BLaER1 treated with 17β-estradiol and CSF1 and Interleukin-3, amounts not matched to agents 10 nM and 100 nM (cell line): ENCODE results near the gene SMG1.
"Not testable (repeated sequence)": the region's sequence is repeated elsewhere in the genome, so short reads cannot be mapped to it uniquely, and the experiment has no call there.

ENCODE experiments used
- H3K27ac ChIP-seq, 11 experiments: shearing (Covaris generic); formaldehyde crosslinking; 2 replicates each; pipeline ENCODE4 v1.8.1; 2022
- H3K27me3 ChIP-seq, 11 experiments: shearing (Covaris generic); formaldehyde crosslinking; 2 replicates each; pipeline ENCODE4 v1.8.1; 2022
- H3K36me3 ChIP-seq, 11 experiments: shearing (Covaris generic); formaldehyde crosslinking; 2 replicates each; pipeline ENCODE4 v1.8.1; 2022
- H3K4me1 ChIP-seq, 10 experiments: shearing (Covaris generic); formaldehyde crosslinking; 2 replicates each; pipeline ENCODE4 v1.8.1; 2022
- H3K4me2 ChIP-seq, 11 experiments: shearing (Covaris generic); formaldehyde crosslinking; 2 replicates each; pipeline ENCODE4 v1.8.1; 2022
- H3K4me3 ChIP-seq, 10 experiments: shearing (Covaris generic); formaldehyde crosslinking; 2 replicates each; pipeline ENCODE4 v1.8.1; 2022
- H3K9ac ChIP-seq, 11 experiments: shearing (Covaris generic); formaldehyde crosslinking; 2 replicates each; pipeline ENCODE4 v1.8.1; 2022
- H3K9me3 ChIP-seq, 11 experiments: shearing (Covaris generic); formaldehyde crosslinking; replicated peaks in 1 of 11; 2 replicates each; pipeline ENCODE4 v1.8.1; 2022
- H4K20me1 ChIP-seq, 11 experiments: shearing (Covaris generic); formaldehyde crosslinking; 2 replicates each; pipeline ENCODE4 v1.8.1; 2022
- Cebpa-rat ChIP-seq, 11 experiments: shearing (Covaris generic); IDR thresholded peaks; 2 replicates each; pipeline ENCODE4 v1.8.1; 2022

The SMG1 gene

GRCh38 chr16:18925986-18926865, at the start of gene SMG1:
TSS of gene SMG1 (minus strand) at chr16:18926408. CDS start at chr16:18926041, 367 bp downstream.
- not testable (repeated sequence) for H3K9me3 ChIP-seq, H3K27me3 ChIP-seq
- H4K20me1 ChIP-seq, result peaks cover 31 to 47% (median 42%) of the 10 kb centered on the region in 11 experiments; a peak in 20 of 22 replicates
- peak within 1 kb of the TSS; percentile 92 to 96 (median 93) for H3K9ac ChIP-seq
- H3K4me2 ChIP-seq, result peak within 1 kb of the TSS; percentile 80 to 96 (median 90)
- peaks cover 18 to 34% (median 23%) of the 10 kb centered on the region in 10 experiments for H3K4me1 ChIP-seq
- H3K27ac ChIP-seq, result peak within 1 kb of the TSS; percentile 86 to 96 (median 94)
- H3K36me3 ChIP-seq, result peaks cover 0 to 16% (median 8%) of the 10 kb centered on the region in 11 experiments; a peak in 13 of 22 replicates
- H3K4me3 ChIP-seq, result peak within 1 kb of the TSS; percentile 74 to 87 (median 80)

- Histone ChIP-seq H3K9ac (no peak overlapping the region), H4K20me1 (no peaks in the 10 kb centered on the region), H3K36me3 (no peaks in the 10 kb centered on the region), H3K4me2 (no peak overlapping the region), H3K27ac (no peak overlapping the region), H3K27me3 (no peaks in the 10 kb centered on the region), H3K4me1 (no peaks in the 10 kb centered on the region), H3K4me3 (no peak overlapping the region), H3K9me3 (no peaks in the 10 kb centered on the region)
- TF ChIP-seq Cebpa-rat (IDR thresholded peaks at IDR 0.05), result no peak
Measured at GRCh38 chr16:18975109-18975508, 48.9 kb upstream of the SMG1 start.

GRCh38 chr16:18969855-18970240, 43.6 kb upstream of the SMG1 start:
- Histone ChIP-seq H3K9me3 (no peaks in the 10 kb centered on the region), H3K9ac (no peak overlapping the region), H3K36me3 (no peaks in the 10 kb centered on the region), H3K27ac (no peak overlapping the region), H3K4me2 (no peak overlapping the region), H3K4me1 (peaks cover 0 to 7% (median 4%) of the 10 kb centered on the region in 10 experiments; a peak in 8 of 20 replicates), H4K20me1 (no peaks in the 10 kb centered on the region), H3K27me3 (no peaks in the 10 kb centered on the region), H3K4me3 (no peak overlapping the region)
- no peak for TF ChIP-seq Cebpa-rat (IDR thresholded peaks at IDR 0.05)

- Histone ChIP-seq H3K4me1 (peaks cover 0 to 7% (median 4%) of the 10 kb centered on the region in 10 experiments; a peak in 8 of 20 replicates), H3K36me3 (no peaks in the 10 kb centered on the region), H3K4me2 (peak overlapping the region; percentile 45 to 76 (median 65)), H3K9ac (peak overlapping the region in 5 of 11 experiments; percentile 11 to 58 (median 41); a peak in 5 of 22 replicates), H3K9me3 (no peaks in the 10 kb centered on the region), H3K27me3 (no peaks in the 10 kb centered on the region), H4K20me1 (no peaks in the 10 kb centered on the region), H3K4me3 (peak overlapping the region; percentile 23 to 55 (median 36); a peak in 12 of 20 replicates), H3K27ac (no peak overlapping the region)
- no peak for TF ChIP-seq Cebpa-rat (IDR thresholded peaks at IDR 0.05)
Measured at GRCh38 chr16:18969050-18969854, 43.0 kb upstream of the SMG1 start.

GRCh38 chr16:18966791-18967190, 40.6 kb upstream of the SMG1 start:
- TF ChIP-seq Cebpa-rat (IDR thresholded peaks at IDR 0.05), result no peak
- Histone ChIP-seq H3K9me3 (no peaks in the 10 kb centered on the region), H3K4me1 (peaks cover 0 to 7% (median 4%) of the 10 kb centered on the region in 10 experiments; a peak in 8 of 20 replicates), H3K27me3 (no peaks in the 10 kb centered on the region), H4K20me1 (no peaks in the 10 kb centered on the region), H3K4me3 (no peak overlapping the region), H3K27ac (no peak overlapping the region), H3K4me2 (no peak overlapping the region), H3K9ac (no peak overlapping the region), H3K36me3 (no peaks in the 10 kb centered on the region)

GRCh38 chr16:18965555-18965954, 39.3 kb upstream of the SMG1 start:
- no peaks in the 10 kb centered on the region for H3K9me3 ChIP-seq
- TF ChIP-seq Cebpa-rat (IDR thresholded peaks at IDR 0.05), result no peak
- H3K9ac ChIP-seq, result no peak overlapping the region
- no peak overlapping the region for H3K4me2 ChIP-seq
- no peaks in the 10 kb centered on the region for H4K20me1 ChIP-seq
- no peaks in the 10 kb centered on the region for H3K27me3 ChIP-seq
- H3K4me3 ChIP-seq, result no peak overlapping the region
- H3K36me3 ChIP-seq, result no peaks in the 10 kb centered on the region
- H3K27ac ChIP-seq, result no peak overlapping the region
- H3K4me1 ChIP-seq, result peaks cover 0 to 7% (median 4%) of the 10 kb centered on the region in 10 experiments; a peak in 9 of 20 replicates

- Histone ChIP-seq H3K27me3 (no peaks in the 10 kb centered on the region), H3K4me2 (peak overlapping the region in 9 of 11 experiments; percentile 2 to 44 (median 24); a peak in 11 of 22 replicates), H4K20me1 (no peaks in the 10 kb centered on the region), H3K9me3 (no peaks in the 10 kb centered on the region), H3K4me3 (no peak overlapping the region), H3K36me3 (no peaks in the 10 kb centered on the region), H3K27ac (peak overlapping the region in 1 of 11 experiments; percentile 5; a peak in 1 of 22 replicates), H3K4me1 (peaks cover 8 to 16% (median 13%) of the 10 kb centered on the region in 10 experiments; a peak in 19 of 20 replicates), H3K9ac (0 out of 22 replicates have a peak overlapping the region, but pooled peaks of 1 of the 11 experiments have one; percentile 4)
- no peak for TF ChIP-seq Cebpa-rat (IDR thresholded peaks at IDR 0.05)
Measured at GRCh38 chr16:18959031-18959505, 32.9 kb upstream of the SMG1 start.

GRCh38 chr16:18958621-18959029, 32.4 kb upstream of the SMG1 start:
- H3K27ac ChIP-seq, result no peak overlapping the region
- peaks cover 8 to 16% (median 13%) of the 10 kb centered on the region in 10 experiments; a peak in 19 of 20 replicates for H3K4me1 ChIP-seq
- TF ChIP-seq Cebpa-rat (IDR thresholded peaks at IDR 0.05), result no peak
- no peaks in the 10 kb centered on the region for H3K36me3 ChIP-seq
- no peak overlapping the region for H3K4me3 ChIP-seq
- no peak overlapping the region for H3K4me2 ChIP-seq
- H4K20me1 ChIP-seq, result no peaks in the 10 kb centered on the region
- H3K27me3 ChIP-seq, result no peaks in the 10 kb centered on the region
- H3K9me3 ChIP-seq, result no peaks in the 10 kb centered on the region
- H3K9ac ChIP-seq, result no peak overlapping the region

- not testable (repeated sequence) for H3K9ac ChIP-seq, H3K36me3 ChIP-seq, H3K9me3 ChIP-seq, H3K27ac ChIP-seq, H3K27me3 ChIP-seq, H4K20me1 ChIP-seq
- Histone ChIP-seq H3K4me2 (peak overlapping the region in 6 of 11 experiments; percentile 13 to 51 (median 38); a peak in 9 of 22 replicates), H3K4me1 (peaks cover 8 to 16% (median 13%) of the 10 kb centered on the region in 10 experiments; a peak in 19 of 20 replicates), H3K4me3 (peak overlapping the region in 5 of 10 experiments; percentile 34 to 55 (median 45); a peak in 7 of 20 replicates)
Measured at GRCh38 chr16:18956658-18957241, 30.5 kb upstream of the SMG1 start.

GRCh38 chr16:18955874-18956580, 29.8 kb upstream of the SMG1 start:
- not testable (repeated sequence) for H3K27me3 ChIP-seq, H3K9me3 ChIP-seq, H3K27ac ChIP-seq, H3K36me3 ChIP-seq, H4K20me1 ChIP-seq, H3K9ac ChIP-seq
- Histone ChIP-seq H3K4me1 (peaks cover 9 to 16% (median 13%) of the 10 kb centered on the region in 10 experiments; a peak in 19 of 20 replicates), H3K4me3 (peak overlapping the region in 8 of 10 experiments; percentile 23 to 55 (median 34); a peak in 12 of 20 replicates), H3K4me2 (peak overlapping the region; percentile 13 to 68 (median 37); a peak in 19 of 22 replicates)
